ENCODE data around the gene SHLD1. TPM values are rescaled to one million over a fixed set of nuclear protein-coding genes. Genes with fewer than 3 reads are reported as not detected.

Gene SHLD1
- total and polyA plus RNA-seq, 2 experiments from 2014 or later = 1.4 to 15.0 TPM

DNA sequence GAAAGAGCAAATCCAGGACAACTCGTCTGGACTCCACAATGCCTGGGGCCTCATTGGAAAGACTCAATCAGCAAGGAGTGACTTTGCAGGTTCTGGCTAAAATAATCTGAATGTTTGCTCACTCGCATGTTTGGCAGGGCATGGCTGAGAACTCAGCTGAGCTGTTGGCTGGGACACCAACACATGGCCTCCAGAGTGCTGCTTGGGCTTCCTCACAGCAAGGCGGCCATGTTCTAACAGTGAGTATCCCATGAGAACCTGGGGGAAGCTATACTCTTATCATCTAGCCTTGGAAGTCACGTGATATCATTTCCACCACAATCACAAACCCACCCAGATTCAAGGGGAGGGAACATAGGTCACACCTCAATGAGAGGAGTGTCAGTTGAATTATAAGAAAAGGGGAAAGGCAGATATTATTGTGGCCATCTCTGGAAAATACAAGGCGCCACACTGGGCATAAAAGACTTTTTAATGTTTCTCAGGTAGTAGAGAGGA is 23.1 kb upstream of the SHLD1 start (continued):
- TF ChIP-seq, protein P1, sequence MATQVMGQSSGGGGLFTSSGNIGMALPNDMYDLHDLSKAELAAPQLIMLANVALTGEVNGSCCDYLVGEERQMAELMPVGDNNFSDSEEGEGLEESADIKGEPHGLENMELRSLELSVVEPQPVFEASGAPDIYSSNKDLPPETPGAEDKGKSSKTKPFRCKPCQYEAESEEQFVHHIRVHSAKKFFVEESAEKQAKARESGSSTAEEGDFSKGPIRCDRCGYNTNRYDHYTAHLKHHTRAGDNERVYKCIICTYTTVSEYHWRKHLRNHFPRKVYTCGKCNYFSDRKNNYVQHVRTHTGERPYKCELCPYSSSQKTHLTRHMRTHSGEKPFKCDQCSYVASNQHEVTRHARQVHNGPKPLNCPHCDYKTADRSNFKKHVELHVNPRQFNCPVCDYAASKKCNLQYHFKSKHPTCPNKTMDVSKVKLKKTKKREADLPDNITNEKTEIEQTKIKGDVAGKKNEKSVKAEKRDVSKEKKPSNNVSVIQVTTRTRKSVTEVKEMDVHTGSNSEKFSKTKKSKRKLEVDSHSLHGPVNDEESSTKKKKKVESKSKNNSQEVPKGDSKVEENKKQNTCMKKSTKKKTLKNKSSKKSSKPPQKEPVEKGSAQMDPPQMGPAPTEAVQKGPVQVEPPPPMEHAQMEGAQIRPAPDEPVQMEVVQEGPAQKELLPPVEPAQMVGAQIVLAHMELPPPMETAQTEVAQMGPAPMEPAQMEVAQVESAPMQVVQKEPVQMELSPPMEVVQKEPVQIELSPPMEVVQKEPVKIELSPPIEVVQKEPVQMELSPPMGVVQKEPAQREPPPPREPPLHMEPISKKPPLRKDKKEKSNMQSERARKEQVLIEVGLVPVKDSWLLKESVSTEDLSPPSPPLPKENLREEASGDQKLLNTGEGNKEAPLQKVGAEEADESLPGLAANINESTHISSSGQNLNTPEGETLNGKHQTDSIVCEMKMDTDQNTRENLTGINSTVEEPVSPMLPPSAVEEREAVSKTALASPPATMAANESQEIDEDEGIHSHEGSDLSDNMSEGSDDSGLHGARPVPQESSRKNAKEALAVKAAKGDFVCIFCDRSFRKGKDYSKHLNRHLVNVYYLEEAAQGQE (IDR thresholded peaks at IDR 0.05; ENCODE audit: unreplicated experiment) = no peak
- TF ChIP-seq EZH2 (IDR thresholded peaks at IDR 0.05; ENCODE audit: low read depth, unreplicated experiment) = no peak
- TF ChIP-seq CREB1 (CRISPR knock-in tag; IDR thresholded peaks at IDR 0.05; ENCODE audit: low read depth) = no peak
- TF ChIP-seq, protein P2, sequence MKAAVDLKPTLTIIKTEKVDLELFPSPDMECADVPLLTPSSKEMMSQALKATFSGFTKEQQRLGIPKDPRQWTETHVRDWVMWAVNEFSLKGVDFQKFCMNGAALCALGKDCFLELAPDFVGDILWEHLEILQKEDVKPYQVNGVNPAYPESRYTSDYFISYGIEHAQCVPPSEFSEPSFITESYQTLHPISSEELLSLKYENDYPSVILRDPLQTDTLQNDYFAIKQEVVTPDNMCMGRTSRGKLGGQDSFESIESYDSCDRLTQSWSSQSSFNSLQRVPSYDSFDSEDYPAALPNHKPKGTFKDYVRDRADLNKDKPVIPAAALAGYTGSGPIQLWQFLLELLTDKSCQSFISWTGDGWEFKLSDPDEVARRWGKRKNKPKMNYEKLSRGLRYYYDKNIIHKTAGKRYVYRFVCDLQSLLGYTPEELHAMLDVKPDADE (IDR thresholded peaks at IDR 0.05) = no peak
- TF ChIP-seq JUNB (IDR thresholded peaks at IDR 0.05; ENCODE audit: unreplicated experiment) = no peak
- TF ChIP-seq ZNF331 (CRISPR knock-in tag; IDR thresholded peaks at IDR 0.05; ENCODE audit: low read depth) = no peak

GRCh38 chr20:5729348-5729747 is 20.9 kb upstream of the SHLD1 start:
- Mint-ChIP-seq H3K36me3 (ENCODE audit: low read depth) (no peaks in the 10 kb centered on the region), H3K4me1 (no peaks in the 10 kb centered on the region), H3K27ac (no peak overlapping the region), H3K9me3 (0 out of 3 replicates have a peak, but pooled peaks cover 3% of the 10 kb centered on the region), H3K4me3 (no peak overlapping the region), H3K27me3 (ENCODE audit: insufficient read depth, low read depth, poor library complexity) (no peaks in the 10 kb centered on the region)
- no peaks in the 10 kb centered on the region for H3K79me2 ChIP-seq (replicated peaks; ENCODE audit: insufficient read depth)
- H3K27ac ChIP-seq (ENCODE audit: low read depth) = no peak overlapping the region
- ATAC-seq (no peak), DNase-seq (ENCODE audit: low spot score) (no peak)
- H3K36me3 ChIP-seq (ENCODE audit: insufficient read depth) = no peaks in the 10 kb centered on the region
- H2AFZ ChIP-seq = no peak overlapping the region
- H3K4me1 ChIP-seq (ENCODE audit: insufficient read depth) = no peaks in the 10 kb centered on the region
- no peak overlapping the region for H3K4me2 ChIP-seq
- H3F3A ChIP-seq (replicated peaks; ENCODE audit: low read depth) = no peaks in the 10 kb centered on the region
- H3K27me3 ChIP-seq (ENCODE audit: insufficient read depth) = no peaks in the 10 kb centered on the region
- no peaks in the 10 kb centered on the region for H3K9me2 ChIP-seq (ENCODE audit: insufficient read depth)
- H4K20me1 ChIP-seq (replicated peaks; ENCODE audit: insufficient read depth) = no peaks in the 10 kb centered on the region
- H3K4me3 ChIP-seq = no peak overlapping the region
- TF ChIP-seq JUNB (IDR thresholded peaks at IDR 0.05; ENCODE audit: unreplicated experiment) = no peak
- TF ChIP-seq, protein P1 (IDR thresholded peaks at IDR 0.05; ENCODE audit: unreplicated experiment) = no peak
- TF ChIP-seq, protein P2 (IDR thresholded peaks at IDR 0.05) = no peak
- TF ChIP-seq CREB1 (CRISPR knock-in tag; IDR thresholded peaks at IDR 0.05; ENCODE audit: low read depth) = no peak
- TF ChIP-seq, protein P3, sequence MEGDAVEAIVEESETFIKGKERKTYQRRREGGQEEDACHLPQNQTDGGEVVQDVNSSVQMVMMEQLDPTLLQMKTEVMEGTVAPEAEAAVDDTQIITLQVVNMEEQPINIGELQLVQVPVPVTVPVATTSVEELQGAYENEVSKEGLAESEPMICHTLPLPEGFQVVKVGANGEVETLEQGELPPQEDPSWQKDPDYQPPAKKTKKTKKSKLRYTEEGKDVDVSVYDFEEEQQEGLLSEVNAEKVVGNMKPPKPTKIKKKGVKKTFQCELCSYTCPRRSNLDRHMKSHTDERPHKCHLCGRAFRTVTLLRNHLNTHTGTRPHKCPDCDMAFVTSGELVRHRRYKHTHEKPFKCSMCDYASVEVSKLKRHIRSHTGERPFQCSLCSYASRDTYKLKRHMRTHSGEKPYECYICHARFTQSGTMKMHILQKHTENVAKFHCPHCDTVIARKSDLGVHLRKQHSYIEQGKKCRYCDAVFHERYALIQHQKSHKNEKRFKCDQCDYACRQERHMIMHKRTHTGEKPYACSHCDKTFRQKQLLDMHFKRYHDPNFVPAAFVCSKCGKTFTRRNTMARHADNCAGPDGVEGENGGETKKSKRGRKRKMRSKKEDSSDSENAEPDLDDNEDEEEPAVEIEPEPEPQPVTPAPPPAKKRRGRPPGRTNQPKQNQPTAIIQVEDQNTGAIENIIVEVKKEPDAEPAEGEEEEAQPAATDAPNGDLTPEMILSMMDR (conservative IDR thresholded peaks at IDR 0.05; ENCODE audit: low read depth in 2 of 2) = no peak
- TF ChIP-seq ZNF114 (CRISPR knock-in tag; IDR thresholded peaks at IDR 0.05) = no peak
- TF ChIP-seq POLR2AphosphoS5 (IDR thresholded peaks at IDR 0.05; ENCODE audit: low read depth) = no peak
- TF ChIP-seq STAT1 (IDR thresholded peaks at IDR 0.05; ENCODE audit: unreplicated experiment) = no peak
